Measurements from ENCODE around the gene EIF3L. TPM values are rescaled to one million over a fixed set of nuclear protein-coding genes. Genes with fewer than 3 reads are reported as not detected.

EIF3L gene
- polyA plus RNA-seq, 1 of the 3 experiments (the other 2 are of a cell fraction): 478 TPM

- ChIA-PET POLR2A (interaction anchor here (1.0 kb wide), 1 partner anchor 13 kb away, joined by 3 read pairs; the partner anchor contains the start of gene MICALL1), CTCF (interaction anchor here (1.4 to 1.7 kb wide), 2 partner anchors 55 kb away, joined by 4 to 5 read pairs; no protein-coding TSS in a partner anchor)
- no peaks in the 10 kb centered on the region for H3K9me2 ChIP-seq
- 95% methylated on average over 14 of the region's 25 CpGs for WGBS (ENCODE audit: low lambda C conversion rate)
- no peak overlapping the region for H2AFZ ChIP-seq (ENCODE audit: low read depth)
- H3K4me1 ChIP-seq (ENCODE audit: control insufficient read depth in 1 of 2, insufficient read depth in 2 of 2, low read depth in 1 of 2, low read length in 1 of 2): no peaks in the 10 kb centered on the region
- no peak overlapping the region for H3K4me3 ChIP-seq (ENCODE audit: low read depth in 2 of 2, low read length in 1 of 2)
- no peaks in the 10 kb centered on the region for H4K20me1 ChIP-seq (ENCODE audit: insufficient read depth)
- H3K27me3 ChIP-seq (ENCODE audit: insufficient read depth): no peaks in the 10 kb centered on the region
- DNase-seq: no peak
- H3K79me2 ChIP-seq (ENCODE audit: insufficient read depth): no peaks in the 10 kb centered on the region
- no peak overlapping the region for H3K27ac ChIP-seq (ENCODE audit: low read depth in 2 of 2, low read length in 1 of 2)
- H3K4me2 ChIP-seq: no peak overlapping the region
- TF ChIP-seq ZBTB33 (IDR thresholded peaks at IDR 0.05; ENCODE audit: borderline replicate concordance, low read depth) (no peak), RCOR1 (IDR thresholded peaks at IDR 0.05; ENCODE audit: low read length) (no peak), EZH2phosphoT487 (IDR thresholded peaks at IDR 0.05; ENCODE audit: borderline replicate concordance, low read depth) (no peak), JUND (IDR thresholded peaks at IDR 0.05) (no peak), RAD21 (IDR thresholded peaks at IDR 0.05; ENCODE audit: low read length) (no peak), SIN3A (IDR thresholded peaks at IDR 0.05; ENCODE audit: borderline replicate concordance, low read depth, low read length) (no peak), TEAD4 (IDR thresholded peaks at IDR 0.05; ENCODE audit: borderline replicate concordance, insufficient read depth) (no peak), NRF1 (IDR thresholded peaks at IDR 0.05; ENCODE audit: low read depth, low read length) (no peak), SMC3 (IDR thresholded peaks at IDR 0.05; ENCODE audit: low read depth, low read length) (no peak), YY1 (IDR thresholded peaks at IDR 0.05; ENCODE audit: low read depth) (no peak), PBX3 (IDR thresholded peaks at IDR 0.05) (no peak), CTCF (IDR thresholded peaks at IDR 0.05) (no peak), TAF1 (IDR thresholded peaks at IDR 0.05; ENCODE audit: borderline replicate concordance, low read depth, low read length) (no peak), RFX5 (IDR thresholded peaks at IDR 0.05; ENCODE audit: low read length) (no peak)
- TF ChIP-seq, protein P1, sequence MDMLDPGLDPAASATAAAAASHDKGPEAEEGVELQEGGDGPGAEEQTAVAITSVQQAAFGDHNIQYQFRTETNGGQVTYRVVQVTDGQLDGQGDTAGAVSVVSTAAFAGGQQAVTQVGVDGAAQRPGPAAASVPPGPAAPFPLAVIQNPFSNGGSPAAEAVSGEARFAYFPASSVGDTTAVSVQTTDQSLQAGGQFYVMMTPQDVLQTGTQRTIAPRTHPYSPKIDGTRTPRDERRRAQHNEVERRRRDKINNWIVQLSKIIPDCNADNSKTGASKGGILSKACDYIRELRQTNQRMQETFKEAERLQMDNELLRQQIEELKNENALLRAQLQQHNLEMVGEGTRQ (IDR thresholded peaks at IDR 0.05; ENCODE audit: borderline replicate concordance, low read depth, low read length): no peak
- peaks cover 5% of the 10 kb centered on the region for H3F3A ChIP-seq (replicated peaks; ENCODE audit: insufficient read depth)
- no peak overlapping the region for H3K9ac ChIP-seq
- no peaks in the 10 kb centered on the region for H3K9me3 ChIP-seq
- peaks cover 29 to 32% of the 10 kb centered on the region in 2 experiments for H3K36me3 ChIP-seq (replicated peaks in 1 of 2; ENCODE audit: control insufficient read depth in 1 of 2, insufficient read depth in 2 of 2, low read length in 1 of 2)
These were observed 69.5 kb downstream of the EIF3L start for GRCh38 chr22:37918580-37919270.

All from SK-N-SH (cell line).